NCI-H2107 treated with DMSO at 0.1 percent for 48 hours (cell line): ENCODE measurements around the gene NXPH1.

Experiments used
- DNase-seq: peaks from one replicate; lab custom pipeline; 2025; ENCODE audit not compliant: unreplicated experiment; lab: John Stamatoyannopoulos, UW

Gene NXPH1

GRCh38 chr7:8491544-8492489, 58.4 kb downstream of the NXPH1 start:
- no peak for DNase-seq

- no peak for DNase-seq
These were observed 65.7 kb downstream of the NXPH1 start for GRCh38 chr7:8499128-8499527.

GRCh38 chr7:8500286-8500685, 66.9 kb downstream of the NXPH1 start:
- no peak for DNase-seq

GRCh38 chr7:8507566-8507965, 74.2 kb downstream of the NXPH1 start:
- peak; percentile 67 for DNase-seq

- DNase-seq = no peak
These were observed 76.2 kb downstream of the NXPH1 start for GRCh38 chr7:8509621-8510020.

- DNase-seq = no peak
These were observed 78.4 kb downstream of the NXPH1 start for GRCh38 chr7:8511855-8512254.

- no peak for DNase-seq
These were observed 81.5 kb downstream of the NXPH1 start for GRCh38 chr7:8514781-8515519.

GRCh38 chr7:8515640-8516185, 82.3 kb downstream of the NXPH1 start:
- no peak for DNase-seq

- DNase-seq = no peak
These were observed 83.6 kb downstream of the NXPH1 start for GRCh38 chr7:8516976-8517375.

- no peak for DNase-seq
These were observed 94.9 kb downstream of the NXPH1 start for GRCh38 chr7:8528311-8528710.

- DNase-seq = no peak
These were observed 98.6 kb downstream of the NXPH1 start for GRCh38 chr7:8531991-8532515.

- no peak for DNase-seq
These were observed 103.0 kb downstream of the NXPH1 start for GRCh38 chr7:8536431-8536830.

GRCh38 chr7:8549046-8549445, 115.6 kb downstream of the NXPH1 start:
- DNase-seq = no peak

- no peak for DNase-seq
These were observed 127.1 kb downstream of the NXPH1 start for GRCh38 chr7:8560501-8560900.

- no peak for DNase-seq
These were observed 128.0 kb downstream of the NXPH1 start for GRCh38 chr7:8561449-8561848.

- no peak for DNase-seq
These were observed 130.9 kb downstream of the NXPH1 start for GRCh38 chr7:8564281-8564680.

GRCh38 chr7:8566016-8566415, 132.6 kb downstream of the NXPH1 start:
- DNase-seq = no peak

- DNase-seq = no peak
These were observed 134.2 kb downstream of the NXPH1 start for GRCh38 chr7:8567626-8568025.

GRCh38 chr7:8579661-8580194, 146.3 kb downstream of the NXPH1 start:
- DNase-seq = no peak

- DNase-seq = no peak
These were observed 148.4 kb downstream of the NXPH1 start for GRCh38 chr7:8581842-8582241.

GRCh38 chr7:8582728-8583127, 149.3 kb downstream of the NXPH1 start:
- DNase-seq = no peak
